DND-41 (cell line): ENCODE measurements around the gene AJAP1.

Experiments used
- CTCF ChIP-seq: IDR thresholded peaks from 2 replicates; pipeline ENCODE4 v1.5.1; 2012; ENCODE audit warnings: borderline replicate concordance, low read length, moderate library complexity, mild to moderate bottlenecking; ENCODE audit not compliant: poor library complexity, severe bottlenecking; ENCODE audit errors: extremely low read depth
- EZH2 ChIP-seq: IDR thresholded peaks from 3 replicates; pipeline ENCODE4 v1.6.1; 2012; ENCODE audit warnings: borderline replicate concordance, low read depth, mild to moderate bottlenecking, moderate library complexity, low read length, inconsistent platforms; ENCODE audit not compliant: severe bottlenecking

DNA sequence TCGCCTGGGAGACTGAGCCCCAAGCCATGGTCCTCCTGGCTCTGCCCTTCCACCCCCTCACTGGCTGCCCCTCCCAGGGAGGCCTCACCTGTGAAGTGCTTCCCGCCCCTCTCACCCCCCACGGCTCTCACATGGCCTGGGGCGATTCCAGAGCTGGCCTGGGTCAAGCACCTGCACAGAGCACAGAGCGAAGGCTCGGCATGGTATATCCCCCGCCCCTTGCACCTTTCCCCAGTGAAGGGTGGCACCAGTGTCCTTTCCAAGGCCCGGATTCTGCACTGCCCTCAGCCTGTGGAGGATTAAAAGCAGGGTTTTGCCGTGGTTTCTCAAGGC, 1.1 kb upstream of the AJAP1 start:
- TF ChIP-seq CTCF (no peak), EZH2 (no peak)
